GM12878 (cell line): ENCODE results near the gene WWOX. TPM values are rescaled to one million over a fixed set of nuclear protein-coding genes. Genes with fewer than 3 reads are reported as not detected.

ENCODE experiments used
- ATAC-seq: fragments of 200-7000 bp; cut with Tn5 transposase; 3 replicates; pipeline ENCODE4 v1.9.1; 2020; ENCODE audit warnings: mild to moderate bottlenecking, moderate library complexity
- BruUV-seq: library from RNA; stranded (reverse); fragments of 400-500 nt; replicated peaks from 2 replicates; lab custom pipeline; 2021; lab: Mats Ljungman, UMichigan
- CTCF ChIA-PET: fragments of 300-600 bp; sonication (Branson Sonifier 250); formaldehyde crosslinking; extraction: SDS; loops from one replicate; lab custom pipeline; 2021; ENCODE audit warnings: inconsistent platforms; lab: Yijun Ruan, JAX
- POLR2A ChIA-PET: fragments of 350-600 bp; formaldehyde crosslinking; extraction: SDS; loops from one replicate; lab custom pipeline; 2021; ENCODE audit warnings: inconsistent platforms; lab: Charles Lee
- RAD21 ChIA-PET: fragments of 300-600 bp; sonication (Branson Sonifier 250); formaldehyde crosslinking; loops from one replicate; lab custom pipeline; 2023; ENCODE audit warnings: antibody characterized with exemption; ENCODE audit not compliant: unreplicated experiment; lab: Charles Lee
- SMC1A ChIA-PET: fragments of 300-600 bp; sonication (Branson Sonifier 250); formaldehyde crosslinking; loops from one replicate; lab custom pipeline; 2023; ENCODE audit not compliant: unreplicated experiment, uncharacterized antibody; lab: Charles Lee
- DNase-seq: peaks from one replicate; pipeline ENCODE4 v3.0.0-alpha.2; 2011; ENCODE audit warnings: low read depth, low spot score
- FAIRE-seq: peaks from 3 replicates; lab custom pipeline; 2011; peaks lifted over from hg19 to GRCh38; lab: Jason Lieb, UNC
- H2AFZ ChIP-seq: 2 replicates; pipeline ENCODE4 v1.6.0; 2011; ENCODE audit warnings: low read depth, low read length, control low read depth; ENCODE audit not compliant: control insufficient read depth
- H3K27ac ChIP-seq: 2 replicates; pipeline ENCODE4 v1.5.1; 2011; ENCODE audit warnings: control low read depth; ENCODE audit not compliant: control insufficient read depth, insufficient read depth
- H3K27me3 ChIP-seq, 2 experiments: replicated peaks in 1 of 2; 2 replicates each; pipeline versions ENCODE4 v1.6.0 to v1.6.1; 2011; ENCODE audit warnings: low read length in 1 of 2; ENCODE audit not compliant: control insufficient read depth in 2 of 2, insufficient read depth in 2 of 2
- H3K36me3 ChIP-seq, 2 experiments: 2 replicates each; pipeline ENCODE4 v1.5.1; 2011; ENCODE audit warnings: low read length in 1 of 2; ENCODE audit not compliant: control insufficient read depth in 2 of 2, insufficient read depth in 2 of 2
- H3K4me1 ChIP-seq: 2 replicates; pipeline ENCODE4 v1.6.1; 2011; ENCODE audit warnings: mild to moderate bottlenecking, low read length, moderate library complexity, mixed read lengths; ENCODE audit not compliant: control insufficient read depth, insufficient read depth
- H3K4me2 ChIP-seq: 2 replicates; pipeline ENCODE4 v1.6.0; 2011; ENCODE audit warnings: control low read depth; ENCODE audit not compliant: control insufficient read depth, insufficient read depth
- H3K4me3 ChIP-seq: fragments of 200-600 bp; sonication (generic); 2 replicates; pipeline ENCODE4 v1.5.1; 2016
- H3K79me2 ChIP-seq: 2 replicates; pipeline ENCODE4 v1.6.0; 2011; ENCODE audit warnings: low read length; ENCODE audit not compliant: control insufficient read depth, insufficient read depth
- H3K9ac ChIP-seq: 2 replicates; pipeline ENCODE4 v1.8.0; 2011; ENCODE audit warnings: low read length, control low read depth, mixed read lengths; ENCODE audit not compliant: control insufficient read depth, insufficient read depth
- H3K9me3 ChIP-seq: replicated peaks from 3 replicates; pipeline ENCODE4 v1.5.1; 2011; ENCODE audit warnings: mild to moderate bottlenecking, low read length; ENCODE audit not compliant: control insufficient read depth, insufficient read depth
- H4K20me1 ChIP-seq: 2 replicates; pipeline ENCODE4 v1.6.0; 2011; ENCODE audit not compliant: control insufficient read depth, insufficient read depth
- BRCA1 ChIP-seq: IDR thresholded peaks from 2 replicates; pipeline ENCODE4 v1.6.1; 2011; ENCODE audit warnings: low read depth, low read length, improper control_type of control experiment
- CBX3 ChIP-seq: fragments of 200-600 bp; sonication (generic); IDR thresholded peaks from 2 replicates; pipeline ENCODE4 v1.6.1; 2016; ENCODE audit warnings: low read depth, borderline replicate concordance
- ESRRA ChIP-seq: IDR thresholded peaks from 2 replicates; pipeline ENCODE4 v1.6.1; 2012; ENCODE audit warnings: mild to moderate bottlenecking, low read length, improper control_type of control experiment
- HDGF ChIP-seq: fragments of 450-650 bp; IDR thresholded peaks from 2 replicates; pipeline ENCODE4 v1.6.1; 2016; ENCODE audit warnings: antibody characterized with exemption
- JUND ChIP-seq: IDR thresholded peaks from 2 replicates; pipeline ENCODE4 v1.6.1; 2012; ENCODE audit warnings: low read depth, mild to moderate bottlenecking, low read length, improper control_type of control experiment, moderate library complexity
- KAT2A ChIP-seq: conservative IDR thresholded peaks from 2 replicates; pipeline ENCODE4 v1.6.1; 2011; ENCODE audit warnings: low read depth, low read length; ENCODE audit not compliant: control insufficient read depth
- MTA2 ChIP-seq: fragments of 450-650 bp; IDR thresholded peaks from 2 replicates; pipeline ENCODE4 v1.6.1; 2016; ENCODE audit warnings: low read depth, mild to moderate bottlenecking, moderate library complexity
- MYC ChIP-seq: IDR thresholded peaks from 2 replicates; pipeline ENCODE4 v1.6.1; 2011; ENCODE audit warnings: mild to moderate bottlenecking, low read length, moderate library complexity, inconsistent platforms; ENCODE audit not compliant: insufficient read depth, insufficient replicate concordance, insufficient read length, severe bottlenecking
- RAD21 ChIP-seq: IDR thresholded peaks from 2 replicates; pipeline ENCODE4 v1.6.1; 2011; ENCODE audit warnings: mild to moderate bottlenecking, low read depth, low read length, moderate library complexity; ENCODE audit not compliant: insufficient read depth
- RBBP5 ChIP-seq: fragments of 200-600 bp; sonication (generic); conservative IDR thresholded peaks from 2 replicates; pipeline ENCODE4 v1.6.1; 2016
- SRF ChIP-seq, 2 experiments: IDR thresholded peaks; 2 replicates each; pipeline ENCODE4 v1.6.1; 2011; ENCODE audit warnings: low read depth in 2 of 2, low read length in 2 of 2, mild to moderate bottlenecking in 1 of 2, moderate library complexity in 1 of 2
- TCF12 ChIP-seq: IDR thresholded peaks from 2 replicates; pipeline ENCODE4 v1.6.1; 2011; ENCODE audit warnings: low read depth, mild to moderate bottlenecking, low read length
- WGBS: methylation state at CpG from one replicate; pipeline ENCODE4 v1.1.6; 2016; ENCODE audit warnings: low lambda C conversion rate; ENCODE audit not compliant: insufficient replicate concordance, insufficient coverage; ENCODE audit errors: missing lambda C conversion rate; 5-methylcytosine and 5-hydroxymethylcytosine counted together
- in situ Hi-C: fragments of 300-500 bp; cut with MboI; formaldehyde crosslinking; loops from 9 replicates; pipeline ENCODE4 v1.14.3; 2018; ENCODE audit warnings: mixed read lengths
- intact Hi-C: fragments of 100-400 bp; cut with micrococcal nuclease; formaldehyde crosslinking; loops from one replicate; pipeline ENCODE4 v1.14.2; 2022; ENCODE audit not compliant: unreplicated experiment
- polyA plus RNA-seq, 11 experiments: library from polyadenylated mRNA; depleted of rRNA in 4 of 11; unstranded in 6 of 11; stranded (reverse) in 5 of 11; fragments of >200 nt; fragmentation: Nextera tagmentation in 4 of 11; fragmentation: Illumina TruSeq in 1 of 11; extraction: Ambion mirVana in 4 of 11; extraction: Trizol in 1 of 11; gene quantifications; 1 replicate in 1 of 11; 2 replicates in 10 of 11; pipeline versions ENCODE4 v1.2.1 to v1.2.3, GENCODE V29; 2011 to 2016; ENCODE audit warnings: inconsistent platforms in 2 of 11, missing spikeins in 2 of 11, low read depth in 1 of 11
- total RNA-seq, 4 experiments: library from RNA; depleted of rRNA in 3 of 4; stranded (reverse); fragments of >200 nt in 3 of 4; fragmentation: Illumina TruSeq in 1 of 4; extraction: Trizol in 1 of 4; gene quantifications; 2 replicates each; pipeline versions ENCODE4 v1.2.1 to v1.2.3, GENCODE V29; 2013 to 2021
- TF ChIP-seq, protein P1 (sequence below): fragments of 150-350 bp; IDR thresholded peaks from 2 replicates; pipeline ENCODE4 v1.6.1; 2016; ENCODE audit warnings: low read depth, low read length
- TF ChIP-seq, protein P2 (sequence below): fragments of 450-650 bp; IDR thresholded peaks from 2 replicates; pipeline ENCODE4 v1.6.1; 2014; ENCODE audit warnings: mild to moderate bottlenecking
- TF ChIP-seq, protein P3 (sequence below): fragments of 450-650 bp; formaldehyde crosslinking; IDR thresholded peaks from 2 replicates; pipeline ENCODE4 v1.4.0; 2020; ENCODE audit warnings: mild to moderate bottlenecking, moderate library complexity

Gene WWOX
- total and polyA plus RNA-seq, 10 of the 15 experiments (the other 5 are each of a cell fraction or from before 2014, with no cell fraction given), result 2.8 to 24.4 (median 17.8) TPM

DNA sequence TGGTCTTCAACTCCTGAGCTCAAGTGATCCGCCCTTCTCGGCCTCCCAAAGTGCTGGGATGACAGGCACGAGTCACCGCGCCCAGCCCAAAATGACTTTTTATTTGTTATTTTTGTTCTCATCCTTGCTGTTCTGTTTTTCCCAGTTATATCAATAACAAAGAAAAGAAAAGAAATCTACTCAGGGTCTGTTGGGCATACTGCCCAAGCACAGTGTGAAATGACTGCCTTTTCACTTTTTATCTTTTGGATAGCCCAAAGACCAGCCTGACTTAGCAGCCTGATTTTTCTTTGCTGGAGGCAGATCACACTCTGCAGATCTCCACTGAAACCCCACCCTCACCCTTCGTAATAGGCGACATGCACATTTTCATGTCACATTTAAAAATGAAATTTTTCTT is 1007.8 kb downstream of the WWOX start:
- no peak for FAIRE-seq
- POLR2A ChIA-PET, result no interaction called here
- TF ChIP-seq, protein P1, sequence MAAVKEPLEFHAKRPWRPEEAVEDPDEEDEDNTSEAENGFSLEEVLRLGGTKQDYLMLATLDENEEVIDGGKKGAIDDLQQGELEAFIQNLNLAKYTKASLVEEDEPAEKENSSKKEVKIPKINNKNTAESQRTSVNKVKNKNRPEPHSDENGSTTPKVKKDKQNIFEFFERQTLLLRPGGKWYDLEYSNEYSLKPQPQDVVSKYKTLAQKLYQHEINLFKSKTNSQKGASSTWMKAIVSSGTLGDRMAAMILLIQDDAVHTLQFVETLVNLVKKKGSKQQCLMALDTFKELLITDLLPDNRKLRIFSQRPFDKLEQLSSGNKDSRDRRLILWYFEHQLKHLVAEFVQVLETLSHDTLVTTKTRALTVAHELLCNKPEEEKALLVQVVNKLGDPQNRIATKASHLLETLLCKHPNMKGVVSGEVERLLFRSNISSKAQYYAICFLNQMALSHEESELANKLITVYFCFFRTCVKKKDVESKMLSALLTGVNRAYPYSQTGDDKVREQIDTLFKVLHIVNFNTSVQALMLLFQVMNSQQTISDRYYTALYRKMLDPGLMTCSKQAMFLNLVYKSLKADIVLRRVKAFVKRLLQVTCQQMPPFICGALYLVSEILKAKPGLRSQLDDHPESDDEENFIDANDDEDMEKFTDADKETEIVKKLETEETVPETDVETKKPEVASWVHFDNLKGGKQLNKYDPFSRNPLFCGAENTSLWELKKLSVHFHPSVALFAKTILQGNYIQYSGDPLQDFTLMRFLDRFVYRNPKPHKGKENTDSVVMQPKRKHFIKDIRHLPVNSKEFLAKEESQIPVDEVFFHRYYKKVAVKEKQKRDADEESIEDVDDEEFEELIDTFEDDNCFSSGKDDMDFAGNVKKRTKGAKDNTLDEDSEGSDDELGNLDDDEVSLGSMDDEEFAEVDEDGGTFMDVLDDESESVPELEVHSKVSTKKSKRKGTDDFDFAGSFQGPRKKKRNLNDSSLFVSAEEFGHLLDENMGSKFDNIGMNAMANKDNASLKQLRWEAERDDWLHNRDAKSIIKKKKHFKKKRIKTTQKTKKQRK, result no peak
- TF ChIP-seq BRCA1, result no peak
- no peak for TF ChIP-seq MYC
- no peak for TF ChIP-seq KAT2A
- no peak for TF ChIP-seq CBX3
- no peak for TF ChIP-seq RAD21
- no peak for TF ChIP-seq JUND
- TF ChIP-seq ESRRA, result no peak
- TF ChIP-seq SRF (IDR thresholded peaks at IDR 0.05; ENCODE audit: low read depth in 2 of 2, low read length in 2 of 2), result no peak
- TF ChIP-seq, protein P2, sequence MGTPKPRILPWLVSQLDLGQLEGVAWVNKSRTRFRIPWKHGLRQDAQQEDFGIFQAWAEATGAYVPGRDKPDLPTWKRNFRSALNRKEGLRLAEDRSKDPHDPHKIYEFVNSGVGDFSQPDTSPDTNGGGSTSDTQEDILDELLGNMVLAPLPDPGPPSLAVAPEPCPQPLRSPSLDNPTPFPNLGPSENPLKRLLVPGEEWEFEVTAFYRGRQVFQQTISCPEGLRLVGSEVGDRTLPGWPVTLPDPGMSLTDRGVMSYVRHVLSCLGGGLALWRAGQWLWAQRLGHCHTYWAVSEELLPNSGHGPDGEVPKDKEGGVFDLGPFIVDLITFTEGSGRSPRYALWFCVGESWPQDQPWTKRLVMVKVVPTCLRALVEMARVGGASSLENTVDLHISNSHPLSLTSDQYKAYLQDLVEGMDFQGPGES, result no peak
- TF ChIP-seq, protein P3, sequence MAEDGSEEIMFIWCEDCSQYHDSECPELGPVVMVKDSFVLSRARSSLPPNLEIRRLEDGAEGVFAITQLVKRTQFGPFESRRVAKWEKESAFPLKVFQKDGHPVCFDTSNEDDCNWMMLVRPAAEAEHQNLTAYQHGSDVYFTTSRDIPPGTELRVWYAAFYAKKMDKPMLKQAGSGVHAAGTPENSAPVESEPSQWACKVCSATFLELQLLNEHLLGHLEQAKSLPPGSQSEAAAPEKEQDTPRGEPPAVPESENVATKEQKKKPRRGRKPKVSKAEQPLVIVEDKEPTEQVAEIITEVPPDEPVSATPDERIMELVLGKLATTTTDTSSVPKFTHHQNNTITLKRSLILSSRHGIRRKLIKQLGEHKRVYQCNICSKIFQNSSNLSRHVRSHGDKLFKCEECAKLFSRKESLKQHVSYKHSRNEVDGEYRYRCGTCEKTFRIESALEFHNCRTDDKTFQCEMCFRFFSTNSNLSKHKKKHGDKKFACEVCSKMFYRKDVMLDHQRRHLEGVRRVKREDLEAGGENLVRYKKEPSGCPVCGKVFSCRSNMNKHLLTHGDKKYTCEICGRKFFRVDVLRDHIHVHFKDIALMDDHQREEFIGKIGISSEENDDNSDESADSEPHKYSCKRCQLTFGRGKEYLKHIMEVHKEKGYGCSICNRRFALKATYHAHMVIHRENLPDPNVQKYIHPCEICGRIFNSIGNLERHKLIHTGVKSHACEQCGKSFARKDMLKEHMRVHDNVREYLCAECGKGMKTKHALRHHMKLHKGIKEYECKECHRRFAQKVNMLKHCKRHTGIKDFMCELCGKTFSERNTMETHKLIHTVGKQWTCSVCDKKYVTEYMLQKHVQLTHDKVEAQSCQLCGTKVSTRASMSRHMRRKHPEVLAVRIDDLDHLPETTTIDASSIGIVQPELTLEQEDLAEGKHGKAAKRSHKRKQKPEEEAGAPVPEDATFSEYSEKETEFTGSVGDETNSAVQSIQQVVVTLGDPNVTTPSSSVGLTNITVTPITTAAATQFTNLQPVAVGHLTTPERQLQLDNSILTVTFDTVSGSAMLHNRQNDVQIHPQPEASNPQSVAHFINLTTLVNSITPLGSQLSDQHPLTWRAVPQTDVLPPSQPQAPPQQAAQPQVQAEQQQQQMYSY (CRISPR knock-in tag), result no peak
- no peak for TF ChIP-seq TCF12
- no peak for TF ChIP-seq HDGF
- TF ChIP-seq MTA2, result no peak
- no peak for TF ChIP-seq RBBP5

More for the DNA sequence above, 1007.8 kb downstream of the WWOX start:
- DNase-seq (no peak), ATAC-seq (no peak)
- RAD21 ChIA-PET, result no interaction called here
- H2AFZ ChIP-seq, result no peak overlapping the region
- in situ Hi-C loops (no loop called here), intact Hi-C loops (no loop called here)
- BruUV-seq, result no TSS peak
- no peaks in the 10 kb centered on the region for H4K20me1 ChIP-seq
- CTCF ChIA-PET, result no interaction called here
- H3K27me3 ChIP-seq, result no peaks in the 10 kb centered on the region; a peak in 2 of 4 replicates
- H3K4me3 ChIP-seq, result no peak overlapping the region
- H3K4me1 ChIP-seq, result no peaks in the 10 kb centered on the region
- H3K9ac ChIP-seq, result no peak overlapping the region
- no peaks in the 10 kb centered on the region for H3K36me3 ChIP-seq
- SMC1A ChIA-PET, result no interaction called here
- H3K79me2 ChIP-seq, result no peaks in the 10 kb centered on the region
- no peak overlapping the region for H3K27ac ChIP-seq
- no peak overlapping the region for H3K4me2 ChIP-seq
- WGBS, result 50% methylated on average over 7 of the region's 7 CpGs
- no peaks in the 10 kb centered on the region for H3K9me3 ChIP-seq
